Esophagus mucosa (tissue), 1 donor: ENCODE measurements around the gene MTFP1. TPM values are rescaled to one million over a fixed set of nuclear protein-coding genes. Genes with fewer than 3 reads are reported as not detected.
A peak's percentile ranks its signal among the peaks of the same experiment; 100 is the strongest.
"Not testable (repeated sequence)": the region's sequence is repeated elsewhere in the genome, so short reads cannot be mapped to it uniquely, and the experiment has no call there.

Experiments used
- ATAC-seq: fragments of 200-7000 bp; cut with Tn5 transposase; one replicate; pipeline ENCODE4 v1.9.1; 2020
- total RNA-seq: library from RNA; stranded (reverse); gene quantifications from one replicate; pipeline ENCODE4 v1.2.4, GENCODE V29; 2023
- donor health status: DM: yes; HTN: yes; CAD: no.

MTFP1 gene
- total RNA-seq, 1 donor from 2014 or later: 14.1 TPM

DNA sequence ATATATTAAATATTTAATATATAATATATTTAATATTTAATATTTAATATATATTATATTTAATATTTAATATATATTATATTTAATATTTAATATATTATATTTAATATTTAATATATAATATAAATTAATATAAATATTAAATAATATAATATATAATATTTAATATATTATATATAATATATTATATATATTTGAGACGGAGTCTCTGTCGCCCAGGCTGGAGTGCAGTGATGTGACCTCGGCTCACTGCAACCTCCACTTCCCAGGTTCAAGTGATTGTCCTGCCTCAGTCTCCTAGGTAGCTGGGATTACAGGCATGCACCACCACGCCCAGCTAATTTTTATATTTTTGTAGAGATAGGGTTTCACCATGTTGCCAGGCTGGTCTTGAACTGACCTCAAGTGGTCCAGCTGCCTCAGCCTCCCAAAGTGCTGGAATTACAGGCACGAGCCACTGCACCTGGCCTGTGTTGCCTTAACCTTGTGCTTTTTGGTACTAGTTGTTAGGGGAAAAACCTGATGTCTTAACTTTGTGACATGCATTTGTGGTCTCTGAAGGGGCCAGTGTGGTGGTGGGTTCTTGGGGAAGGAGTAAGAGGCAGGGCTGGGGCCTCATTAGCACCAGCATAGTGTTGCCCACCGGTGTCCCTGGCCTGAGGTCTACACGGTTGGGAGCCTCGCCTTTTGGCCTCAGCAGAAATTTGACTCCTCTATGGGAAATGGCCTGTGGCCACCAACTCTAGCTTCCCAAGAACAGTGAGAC lies 29.7 kb downstream of the MTFP1 start:
- ATAC-seq: no peak

DNA sequence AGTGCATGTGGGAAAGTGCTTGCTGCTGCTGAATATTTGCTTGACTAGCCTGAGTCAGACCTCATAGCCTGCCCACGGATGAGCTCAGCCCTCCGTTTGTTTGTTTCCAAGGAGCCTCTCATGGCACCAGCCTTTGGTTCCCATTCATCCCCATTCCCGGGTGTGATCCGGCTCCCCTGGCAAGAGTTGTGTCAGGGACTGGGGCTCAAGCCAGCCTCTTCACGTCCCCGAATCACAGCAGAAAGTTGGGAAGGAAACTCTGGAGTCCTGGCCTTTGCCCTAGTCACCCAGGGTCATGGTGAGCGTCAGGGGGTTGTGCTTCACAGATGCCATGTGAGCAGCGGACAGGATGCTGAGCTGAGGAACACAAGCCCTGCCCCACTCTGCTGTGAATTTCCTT lies 32.4 kb downstream of the MTFP1 start:
- no peak for ATAC-seq

DNA sequence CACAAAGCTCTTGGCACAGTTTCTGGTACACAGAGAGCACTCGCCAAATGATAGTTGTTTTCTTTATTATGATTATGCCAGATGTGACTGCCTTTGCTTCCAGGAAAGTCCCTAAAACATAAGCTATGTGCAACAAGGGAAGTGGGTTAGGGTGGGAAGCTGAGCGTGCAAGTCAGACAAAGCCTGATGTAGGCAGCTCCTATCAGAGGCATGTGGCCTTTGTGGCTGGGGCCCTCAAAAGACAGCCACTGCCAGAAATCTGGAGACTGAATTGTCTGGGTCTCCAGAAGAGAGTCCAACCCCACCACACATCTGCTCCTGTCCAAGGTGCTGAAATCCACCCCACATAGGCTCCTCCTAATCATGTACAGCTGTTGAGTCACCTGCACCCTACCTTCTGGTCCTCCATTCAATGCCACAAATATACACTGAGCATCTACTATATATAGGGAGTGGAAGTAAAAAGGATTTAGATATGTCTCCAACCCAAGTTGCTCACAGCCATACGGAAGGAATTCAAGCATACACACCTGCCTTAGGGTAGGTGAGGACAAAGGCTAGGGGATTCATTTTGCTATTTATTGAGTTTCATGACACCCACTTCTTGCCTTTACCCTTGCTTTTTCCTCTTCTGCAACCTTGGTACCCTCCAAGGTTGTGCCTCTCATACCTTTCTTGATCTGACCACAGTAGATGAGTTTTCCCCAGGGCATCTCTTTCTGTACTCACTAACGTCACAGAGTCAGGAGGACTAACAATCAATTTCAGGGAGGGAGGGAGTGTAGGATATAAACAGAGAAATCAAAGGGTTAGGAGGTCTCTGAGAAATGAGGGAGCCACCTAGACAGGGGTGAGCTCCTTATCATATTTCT lies 33.8 kb downstream of the MTFP1 start:
- peak; percentile 41 for ATAC-seq

- no peak for ATAC-seq
These were observed 34.6 kb downstream of the MTFP1 start for GRCh38 chr22:30460147-30460546.

DNA sequence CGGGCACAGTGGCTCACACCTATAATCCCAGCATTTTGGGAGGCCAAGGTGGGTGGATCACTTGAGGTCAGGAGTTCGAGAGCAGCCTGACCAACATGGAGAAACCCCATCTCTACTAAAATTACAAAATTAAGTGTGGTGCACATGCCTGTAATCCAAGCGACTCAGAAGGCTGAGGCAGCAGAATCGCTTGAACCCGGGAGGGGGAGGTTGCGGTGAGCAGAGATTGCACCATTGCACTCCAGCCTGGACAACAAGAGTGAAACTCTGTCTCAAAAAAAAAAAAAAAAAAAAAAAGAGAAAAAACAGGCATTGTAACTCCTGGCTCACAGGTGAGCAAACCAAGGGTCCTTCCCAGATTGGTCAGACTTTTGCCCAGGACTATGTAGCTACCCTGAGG lies 35.0 kb downstream of the MTFP1 start:
- not testable (repeated sequence) for ATAC-seq

- no peak for ATAC-seq
These were observed 43.6 kb downstream of the MTFP1 start for GRCh38 chr22:30469165-30469564.

GRCh38 chr22:30470655-30471054 lies 45.1 kb downstream of the MTFP1 start:
- no peak for ATAC-seq

- ATAC-seq: no peak
These were observed 46.2 kb downstream of the MTFP1 start, which contains the start of gene SEC14L3 for GRCh38 chr22:30471616-30472318. Gene SEC14L3, minus strand, starts transcription at chr22:30472017. Its CDS starts 59 bp downstream, at chr22:30471958.

GRCh38 chr22:30472994-30473720 lies 47.6 kb downstream of the MTFP1 start:
- peak; percentile 87 for ATAC-seq

DNA sequence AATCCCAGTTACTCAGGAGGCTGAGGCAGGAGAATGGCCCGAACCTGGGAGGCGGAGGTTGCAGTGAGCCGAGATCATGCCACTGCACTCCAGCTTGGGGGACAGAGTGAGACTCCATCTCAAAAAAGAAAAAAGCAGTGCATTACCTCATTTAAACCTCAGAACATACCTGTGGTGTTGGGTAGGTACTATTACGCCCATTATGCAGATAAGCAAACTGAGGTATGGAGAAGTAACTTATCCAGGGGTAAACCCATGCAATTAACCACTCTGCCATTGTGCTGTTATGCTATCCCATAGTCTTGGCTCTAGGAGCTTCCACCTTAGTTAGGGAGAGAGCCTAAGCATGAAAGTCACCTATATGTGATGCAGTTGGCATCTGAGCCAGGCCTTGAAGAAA lies 48.6 kb downstream of the MTFP1 start:
- no peak for ATAC-seq

DNA sequence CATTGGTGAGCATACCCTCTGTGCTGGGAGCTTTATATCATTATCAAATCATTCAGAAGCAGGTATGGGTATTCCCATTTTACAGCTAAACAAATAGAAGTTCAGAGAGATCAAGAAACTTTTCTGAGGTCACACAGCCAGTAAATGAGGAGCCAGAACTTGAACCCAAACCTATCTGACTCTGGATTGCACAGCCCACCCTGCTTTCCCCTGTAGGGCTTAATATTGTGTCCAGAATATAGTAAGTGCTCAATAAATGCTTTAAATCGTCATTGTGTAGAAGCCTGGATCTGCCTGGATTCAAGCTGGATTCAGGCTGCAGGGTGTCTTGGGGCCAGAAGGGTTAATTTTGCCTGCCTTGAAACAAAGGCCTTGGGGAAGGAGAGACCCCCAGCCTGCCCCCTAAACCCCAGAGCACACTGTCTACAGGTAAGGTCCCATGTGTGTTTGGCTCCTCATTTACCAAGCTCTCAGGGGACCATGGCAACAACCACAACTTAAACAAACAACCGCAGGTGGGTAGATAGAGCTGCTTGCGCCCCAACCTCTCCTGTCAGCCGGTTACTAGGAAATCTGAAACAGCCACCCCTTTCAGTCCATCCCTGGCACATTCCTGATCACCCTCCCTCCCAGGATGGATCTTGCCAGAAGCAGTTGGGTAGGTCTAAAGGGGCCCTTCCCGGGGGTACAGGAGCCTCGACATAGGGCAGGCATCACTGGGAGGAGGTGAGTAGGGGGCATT lies 49.3 kb downstream of the MTFP1 start:
- ATAC-seq: no peak

Other genes starting within 250 kb of the MTFP1 start
- 0.24 TPM for gene LIF, start 179.0 kb upstream of the MTFP1 start, total RNA-seq
- gene OSM, start 158.9 kb upstream of the MTFP1 start, total RNA-seq: 0.28 TPM
- 43.7 TPM for gene CASTOR1, start 136.3 kb upstream of the MTFP1 start, total RNA-seq
- 44.5 TPM for gene TBC1D10A, start 98.8 kb upstream of the MTFP1 start, total RNA-seq
- 111 TPM for gene SF3A1, start 68.9 kb upstream of the MTFP1 start, total RNA-seq
- gene CCDC157, start 68.8 kb upstream of the MTFP1 start, total RNA-seq: 1.2 TPM
- gene RNF215, start 38.4 kb upstream of the MTFP1 start, total RNA-seq: 4.8 TPM
- 19.9 TPM for gene SEC14L2, start 28.8 kb upstream of the MTFP1 start, total RNA-seq
- gene SEC14L3, start 46.2 kb downstream of the MTFP1 start, total RNA-seq: not detected
- not detected for gene SEC14L4, start 79.9 kb downstream of the MTFP1 start, total RNA-seq
- not detected for gene SEC14L6, start 121.0 kb downstream of the MTFP1 start, total RNA-seq
- not detected for gene GAL3ST1, start 148.9 kb downstream of the MTFP1 start, total RNA-seq
- 55.8 TPM for gene PES1, start 166.1 kb downstream of the MTFP1 start, total RNA-seq
- gene TCN2, start 181.4 kb downstream of the MTFP1 start, total RNA-seq: 3.5 TPM
- 2.0 TPM for gene SLC35E4, start 210.0 kb downstream of the MTFP1 start, total RNA-seq
- 10.4 TPM for gene DUSP18, start 242.1 kb downstream of the MTFP1 start, total RNA-seq